Renal cortex interstitium (tissue), 3 donors: ENCODE data around the gene WRAP53. TPM values are rescaled to one million over a fixed set of nuclear protein-coding genes. Genes with fewer than 3 reads are reported as not detected.

Source experiments
- polyA plus RNA-seq, 3 donors: library from polyadenylated mRNA; unstranded; fragments of 120-200 nt; gene quantifications; one replicate each; pipeline ENCODE4 v1.2.1, GENCODE V29; 2013; ENCODE audit not compliant: insufficient read length in 3 of 3

WRAP53 gene
- polyA plus RNA-seq, 3 donors, result 12.4 to 15.3 (median 12.9) TPM

Other genes starting within 250 kb of the WRAP53 start
- 10 to 100 TPM in 1 of 3 donors, 1 to 10 TPM in 2; 5.6 to 12.6 (median 8.0) TPM for gene FGF11, start 249.0 kb upstream of the WRAP53 start, polyA plus RNA-seq
- 10 to 100 TPM in 2 of 3 donors, 1 to 10 TPM in 1; 9.3 to 10.7 (median 10.4) TPM for gene CHRNB1, start 243.4 kb upstream of the WRAP53 start, polyA plus RNA-seq
- 10 to 100 TPM; 34.9 to 54.9 (median 40.9) TPM for gene ZBTB4, start 208.8 kb upstream of the WRAP53 start, polyA plus RNA-seq
- gene SLC35G6, start 207.0 kb upstream of the WRAP53 start, polyA plus RNA-seq, result under 1 TPM in 2 of 3 donors, not detected in 1; 0.26 TPM
- gene POLR2A, start 204.1 kb upstream of the WRAP53 start, polyA plus RNA-seq, result 100 to 1,000 TPM; 131 to 134 (median 134) TPM
- gene TNFSF12, start 139.4 kb upstream of the WRAP53 start, polyA plus RNA-seq, result 10 to 100 TPM; 19.0 to 26.6 (median 26.6) TPM
- gene TNFSF13, start 129.7 kb upstream of the WRAP53 start, polyA plus RNA-seq, result 10 to 100 TPM; 10.4 to 17.2 (median 12.5) TPM
- 10 to 100 TPM; 61.6 to 86.9 (median 83.7) TPM for gene SENP3, start 126.6 kb upstream of the WRAP53 start, polyA plus RNA-seq
- gene CD68, start 108.8 kb upstream of the WRAP53 start, polyA plus RNA-seq, result 10 to 100 TPM; 56.7 to 63.5 (median 62.6) TPM
- 100 to 1,000 TPM; 103 to 119 (median 114) TPM for gene MPDU1, start 104.6 kb upstream of the WRAP53 start, polyA plus RNA-seq
- 1 to 10 TPM; 2.9 to 4.4 (median 4.0) TPM for gene SOX15, start 98.4 kb upstream of the WRAP53 start, polyA plus RNA-seq
- gene FXR2, start 73.6 kb upstream of the WRAP53 start, polyA plus RNA-seq, result 10 to 100 TPM; 49.6 to 51.8 (median 51.3) TPM
- 100 to 1,000 TPM; 141 to 156 (median 145) TPM for gene SAT2, start 60.7 kb upstream of the WRAP53 start, polyA plus RNA-seq
- 1 to 10 TPM; 3.4 to 4.7 (median 4.0) TPM for gene SHBG, start 58.3 kb upstream of the WRAP53 start, polyA plus RNA-seq
- 10 to 100 TPM; 20.7 to 22.9 (median 21.0) TPM for gene ATP1B2, start 37.6 kb upstream of the WRAP53 start, polyA plus RNA-seq
- gene TP53, start 987 bp upstream of the WRAP53 start, polyA plus RNA-seq, result 10 to 100 TPM; 70.5 to 75.4 (median 73.3) TPM
- 10 to 100 TPM; 19.9 to 27.6 (median 21.5) TPM for gene EFNB3, start 16.7 kb downstream of the WRAP53 start, polyA plus RNA-seq
- under 1 TPM; 0.26 to 0.32 (median 0.29) TPM for gene DNAH2, start 29.3 kb downstream of the WRAP53 start, polyA plus RNA-seq
- gene KDM6B, start 145.7 kb downstream of the WRAP53 start, polyA plus RNA-seq, result 10 to 100 TPM; 20.9 to 35.4 (median 28.3) TPM
- 10 to 100 TPM; 22.5 to 30.2 (median 24.3) TPM for gene TMEM88, start 166.6 kb downstream of the WRAP53 start, polyA plus RNA-seq
- 100 to 1,000 TPM in 2 of 3 donors, 10 to 100 TPM in 1; 64.5 to 134 (median 104) TPM for gene NAA38, start 169.1 kb downstream of the WRAP53 start, polyA plus RNA-seq
- 10 to 100 TPM; 23.4 to 29.0 (median 26.2) TPM for gene CYB5D1, start 169.5 kb downstream of the WRAP53 start, polyA plus RNA-seq
- gene CHD3, start 200.3 kb downstream of the WRAP53 start, polyA plus RNA-seq, result 100 to 1,000 TPM; 168 to 213 (median 199) TPM
- gene RNF227, start 227.8 kb downstream of the WRAP53 start, polyA plus RNA-seq, result 1 to 10 TPM; 3.8 to 4.8 (median 4.1) TPM
- gene KCNAB3, start 241.4 kb downstream of the WRAP53 start, polyA plus RNA-seq, result 10 to 100 TPM; 10.6 to 17.1 (median 14.9) TPM
- 100 to 1,000 TPM; 126 to 151 (median 146) TPM for gene TRAPPC1, start 243.5 kb downstream of the WRAP53 start, polyA plus RNA-seq
- gene CNTROB, start 243.7 kb downstream of the WRAP53 start, polyA plus RNA-seq, result 10 to 100 TPM; 52.5 to 66.4 (median 55.7) TPM